ENCODE data around the gene GRID1. TPM values are rescaled to one million over a fixed set of nuclear protein-coding genes. Genes with fewer than 3 reads are reported as not detected.

Gene GRID1
- total RNA-seq, 1 donor from 2014 or later, result 1.4 TPM

DNA sequence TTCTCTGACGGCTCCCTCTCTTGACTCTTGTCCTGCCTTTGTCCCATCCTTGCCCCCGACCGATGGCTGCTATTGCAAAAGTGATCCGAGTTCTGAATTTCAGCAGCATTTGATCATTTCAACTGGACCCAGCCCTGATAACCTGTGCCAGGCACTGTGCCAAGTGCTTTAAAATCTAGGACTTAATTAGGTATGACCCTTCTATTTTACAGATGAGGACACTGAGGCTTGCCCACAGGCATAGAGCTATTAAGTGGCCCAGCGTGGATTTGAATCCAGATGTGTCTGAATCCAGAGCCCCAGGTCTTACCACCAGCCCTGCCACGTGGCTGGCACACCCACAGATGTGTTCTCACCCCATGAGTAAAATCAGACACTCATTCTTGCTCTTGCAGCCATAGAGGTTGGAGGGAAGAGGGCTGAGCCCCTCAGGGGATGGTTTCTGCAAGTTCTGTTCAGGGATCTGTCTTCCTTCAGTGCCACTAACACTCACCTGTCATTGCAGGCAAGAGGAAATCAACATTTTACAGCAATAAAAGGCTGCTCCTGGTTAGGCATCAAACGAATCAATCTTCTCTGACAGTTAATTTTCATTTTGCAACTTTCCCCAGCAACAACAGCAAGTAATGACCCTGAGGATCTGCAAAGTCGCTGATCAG, 101.2 kb downstream of the GRID1 start:
- DNase-seq, result no peak

GRCh38 chr10:86264481-86265231, 101.9 kb downstream of the GRID1 start:
- DNase-seq, result no peak

DNA sequence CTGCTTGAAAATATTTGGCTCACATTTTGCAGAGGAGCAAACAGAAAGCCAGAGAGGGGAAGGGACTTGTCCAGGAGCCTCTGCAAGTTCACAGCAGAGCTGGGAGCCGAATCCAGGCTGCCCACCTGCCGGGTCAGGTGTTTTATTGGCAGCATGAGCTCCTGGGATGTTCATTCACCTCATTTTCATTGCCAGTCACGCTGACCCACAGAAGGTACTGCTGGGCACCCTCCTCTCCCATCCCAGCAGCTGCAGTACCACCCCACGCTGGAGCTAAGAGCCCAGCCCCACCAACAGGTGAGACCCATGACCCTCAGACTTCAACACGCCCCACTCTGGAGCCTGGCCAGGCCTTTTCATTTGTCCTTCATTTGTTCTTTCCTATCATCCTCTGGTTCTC, 102.7 kb downstream of the GRID1 start:
- DNase-seq, result no peak

- no peak for DNase-seq
Measured at GRCh38 chr10:86263209-86263608, 103.4 kb downstream of the GRID1 start.

GRCh38 chr10:86262688-86263181, 103.9 kb downstream of the GRID1 start:
- peak; percentile 27 for DNase-seq

DNA sequence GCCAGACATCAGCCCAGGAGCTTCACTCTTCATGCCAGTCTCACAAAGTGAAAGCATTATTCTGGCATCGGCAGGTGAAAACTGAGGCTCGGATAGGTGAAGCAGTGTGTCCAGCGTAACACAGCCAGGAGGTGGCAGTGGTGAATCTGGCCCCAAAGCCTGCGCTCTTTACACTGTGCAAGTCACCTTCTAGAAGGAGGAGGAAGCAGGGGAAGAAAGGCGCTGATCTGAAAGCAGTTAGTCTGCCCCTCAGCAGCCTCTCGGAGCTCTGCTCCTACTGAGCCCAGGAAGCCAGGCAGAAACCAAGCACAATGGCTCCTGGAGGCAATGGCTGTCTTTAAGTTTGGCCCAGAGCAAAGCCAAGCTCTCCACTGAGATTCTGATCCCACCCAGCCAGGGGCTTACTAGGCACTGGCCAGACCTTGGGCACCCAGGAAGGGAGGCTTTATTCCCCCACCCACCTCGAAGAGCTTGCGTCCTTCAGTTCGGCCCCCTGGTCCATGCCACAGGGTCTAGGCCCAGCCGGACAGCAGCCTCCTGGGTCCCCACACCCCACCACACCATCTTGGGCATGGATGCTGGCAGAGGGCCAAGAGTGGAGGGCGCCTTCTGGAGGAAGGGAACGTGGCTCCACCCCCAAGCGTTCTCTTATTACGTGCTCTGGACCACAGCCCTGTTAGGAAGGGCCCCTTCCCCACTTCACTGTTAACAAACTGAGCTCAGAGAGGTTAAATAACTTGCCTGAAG, 104.5 kb downstream of the GRID1 start:
- DNase-seq, result peak; percentile 15

DNA sequence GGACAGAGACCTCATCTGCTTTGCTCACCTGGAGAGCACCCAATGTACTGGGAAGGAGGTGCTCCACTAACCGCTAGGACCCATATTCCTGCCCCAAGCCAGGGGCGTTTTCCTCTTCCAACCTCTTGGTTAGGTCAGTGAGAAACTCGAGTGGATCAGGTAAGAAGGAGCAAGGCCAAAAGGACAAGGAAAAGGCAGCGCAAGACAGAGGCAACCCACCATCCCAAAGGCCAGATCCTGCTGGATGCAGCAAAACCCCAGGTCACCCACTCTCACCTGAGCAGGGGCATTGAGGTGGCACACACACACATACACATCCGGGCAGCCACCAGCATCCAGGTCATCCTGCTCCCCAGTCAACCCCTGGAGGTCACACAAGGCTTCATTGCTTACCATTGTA, 105.1 kb downstream of the GRID1 start:
- no peak for DNase-seq

DNA sequence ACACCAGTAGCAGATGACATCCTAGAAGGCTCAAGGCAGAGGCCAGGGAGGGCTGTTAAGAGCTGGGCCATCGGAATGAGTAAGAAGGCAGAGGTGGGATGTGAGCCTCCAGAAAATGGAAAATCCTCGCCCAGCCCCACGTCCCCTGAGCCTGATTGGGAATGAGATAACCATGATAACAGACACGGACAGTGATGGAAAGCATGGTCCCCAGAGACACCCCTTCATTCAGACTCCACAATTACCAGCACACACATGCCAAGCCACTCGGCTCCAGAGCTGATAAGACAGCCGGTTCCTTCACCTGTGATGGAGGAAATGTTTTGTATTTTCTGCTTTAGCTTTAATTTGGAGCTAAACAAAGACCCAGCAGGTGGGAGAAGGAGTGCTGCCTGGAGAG, 106.0 kb downstream of the GRID1 start:
- no peak for DNase-seq

DNA sequence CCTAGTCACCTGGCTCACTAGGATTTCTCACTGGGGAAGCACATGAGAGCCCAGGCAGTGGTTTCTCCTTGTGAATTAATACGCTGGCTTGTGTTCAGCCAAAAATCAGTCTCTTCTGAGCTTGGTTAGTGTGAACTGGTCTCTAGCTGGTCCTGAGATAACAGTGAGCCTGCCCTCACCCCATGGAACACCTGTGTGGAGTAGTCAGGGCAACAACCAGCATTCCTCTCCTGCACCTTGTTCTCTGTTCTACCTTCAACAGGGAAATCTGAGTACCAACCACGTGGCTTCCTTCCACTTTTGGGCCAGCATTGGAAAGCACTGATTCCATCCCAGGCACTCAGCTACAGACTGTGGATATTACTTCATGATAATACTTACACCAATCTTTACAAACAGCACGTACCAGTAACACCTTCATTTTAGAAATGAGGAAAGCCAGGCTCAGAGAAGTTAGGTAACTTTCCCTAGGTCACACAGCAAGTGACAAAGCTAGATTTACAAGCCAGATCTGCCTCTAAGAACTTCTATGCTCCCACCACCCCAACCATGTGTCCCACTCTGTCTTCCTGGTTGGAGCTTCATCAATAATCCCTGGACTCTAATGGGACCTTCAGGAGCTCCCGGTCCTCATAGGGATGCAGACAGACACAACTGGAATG, 106.6 kb downstream of the GRID1 start:
- DNase-seq, result no peak

DNA sequence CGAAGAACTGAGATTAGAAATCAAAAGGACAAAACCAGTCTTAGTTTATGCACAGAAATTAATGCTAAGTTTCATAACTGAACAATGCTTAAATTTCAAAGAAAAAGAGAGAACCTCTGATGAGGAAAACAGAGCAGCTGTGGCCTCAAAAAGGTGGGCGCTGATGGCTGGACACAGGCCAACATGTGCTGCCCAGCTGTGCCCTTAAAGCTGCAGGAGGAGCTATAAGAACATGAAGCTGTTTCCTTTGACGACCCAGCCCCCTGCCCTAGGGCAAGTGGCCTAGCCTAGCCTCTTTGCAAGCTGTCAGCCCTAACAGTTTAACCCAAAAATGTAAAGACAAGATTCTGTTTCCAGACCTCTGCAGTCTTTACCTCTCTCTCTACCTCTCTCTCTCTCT, 107.7 kb downstream of the GRID1 start:
- peak; percentile 29 for DNase-seq

GRCh38 chr10:86258499-86258898, 108.1 kb downstream of the GRID1 start:
- peak; percentile 18 for DNase-seq

- DNase-seq, result no peak
Measured at GRCh38 chr10:86257683-86258082, 108.9 kb downstream of the GRID1 start.

GRCh38 chr10:86256690-86257315, 109.8 kb downstream of the GRID1 start:
- no peak for DNase-seq

DNA sequence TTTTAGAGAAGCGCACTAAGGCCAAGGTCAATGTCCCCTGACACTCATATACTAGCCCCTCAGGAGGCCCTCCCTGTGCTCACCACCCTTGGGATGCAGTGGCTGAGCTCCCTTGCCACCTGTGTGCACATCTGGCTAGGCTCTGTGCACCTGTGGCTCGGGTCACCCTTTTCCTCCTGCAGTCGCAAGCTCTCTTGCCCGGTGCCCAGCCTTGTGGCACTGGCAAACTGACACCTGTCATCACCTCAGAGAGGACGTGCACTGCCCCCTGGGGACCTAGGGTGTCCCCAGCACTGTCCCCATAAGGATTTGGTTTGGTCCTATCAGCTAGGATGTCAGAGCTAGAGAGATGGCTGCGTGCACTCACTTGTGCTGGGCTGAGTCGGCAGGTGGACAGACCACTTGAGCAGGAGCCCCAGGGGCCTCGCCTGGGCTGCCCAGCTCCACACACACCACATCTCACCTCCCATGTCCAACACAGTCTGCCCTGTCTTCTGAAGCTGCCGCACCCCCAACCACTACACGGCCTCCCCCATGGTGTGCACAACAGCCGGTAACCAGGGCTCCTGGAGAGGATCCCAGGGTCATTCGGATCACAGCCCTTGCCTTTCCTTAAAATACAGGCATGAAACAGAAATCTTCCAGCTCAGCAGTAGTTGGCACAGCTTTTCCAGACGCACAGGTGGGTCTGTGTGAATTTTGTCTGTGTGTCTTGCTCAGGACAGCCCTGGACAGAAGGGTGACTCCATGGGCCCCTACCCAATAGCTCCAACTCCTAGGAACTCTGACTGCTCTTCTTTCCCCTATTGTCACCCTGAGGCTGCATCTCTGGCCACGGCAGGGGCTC, 111.0 kb downstream of the GRID1 start:
- DNase-seq, result no peak

GRCh38 chr10:86254526-86255174, 111.9 kb downstream of the GRID1 start:
- DNase-seq, result peak; percentile 27

DNA sequence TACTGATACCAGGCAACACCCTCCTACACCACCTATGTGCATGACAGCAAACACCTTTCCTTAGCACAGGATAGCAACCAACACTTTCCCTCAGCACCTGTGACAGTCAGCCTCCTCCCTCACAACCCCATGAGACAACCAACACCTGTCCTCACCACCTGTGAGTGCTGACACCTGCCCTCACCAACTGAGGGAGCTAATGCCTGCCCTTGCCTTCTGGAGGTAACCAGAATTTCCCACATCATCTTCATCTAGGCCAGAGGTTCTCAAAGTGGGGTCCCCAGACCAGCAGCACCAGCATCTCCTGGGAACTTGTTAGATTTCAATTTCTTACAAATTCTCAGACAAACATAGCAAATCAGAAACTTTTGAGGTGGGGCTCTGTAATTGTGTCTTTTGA, 112.5 kb downstream of the GRID1 start:
- no peak for DNase-seq

DNA sequence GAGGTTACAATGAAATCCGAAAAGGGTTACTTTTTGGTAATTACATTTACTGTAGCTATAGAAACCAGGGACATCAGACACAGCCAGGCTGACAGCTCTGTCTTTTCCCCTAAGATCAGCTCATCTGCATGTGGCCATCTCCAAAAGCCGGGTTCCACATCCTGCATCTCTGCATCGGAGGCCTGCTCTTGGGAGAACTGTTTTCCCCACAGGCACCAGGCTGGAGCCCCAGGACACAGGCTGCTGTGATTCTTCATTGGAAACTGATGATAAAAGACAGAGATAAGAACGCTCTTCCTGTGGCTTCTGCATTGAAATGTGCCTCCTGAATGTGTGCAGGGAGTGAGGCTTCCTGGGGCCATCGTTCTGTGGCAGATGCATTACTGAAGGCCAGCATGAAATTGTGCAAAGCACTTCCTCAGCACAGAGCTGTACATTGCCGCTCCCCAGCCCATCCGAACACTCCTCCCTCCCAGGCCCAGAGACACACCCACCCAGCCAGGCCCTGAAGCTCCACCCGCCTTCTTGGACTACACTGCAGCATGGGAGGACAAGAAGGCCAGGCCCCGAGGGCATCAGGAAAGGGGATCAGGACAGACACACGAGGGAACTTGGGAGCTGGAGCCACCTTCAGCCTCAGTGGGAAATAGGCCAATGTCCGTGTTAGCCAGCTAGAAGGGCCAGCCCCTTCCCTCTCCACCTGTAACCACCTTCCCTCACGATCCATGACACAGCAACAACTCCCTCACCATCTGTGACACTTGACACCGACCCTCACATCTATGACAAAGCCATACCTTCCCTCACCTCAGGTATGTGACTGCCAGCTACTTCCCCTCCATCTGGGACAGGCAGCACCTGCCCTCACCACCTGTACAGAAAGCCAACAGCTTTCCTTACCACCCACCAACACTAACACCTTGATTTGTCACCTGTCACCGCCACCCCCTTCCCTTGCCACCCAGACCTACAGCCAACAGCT, 113.2 kb downstream of the GRID1 start:
- DNase-seq, result peak; percentile 30

DNA sequence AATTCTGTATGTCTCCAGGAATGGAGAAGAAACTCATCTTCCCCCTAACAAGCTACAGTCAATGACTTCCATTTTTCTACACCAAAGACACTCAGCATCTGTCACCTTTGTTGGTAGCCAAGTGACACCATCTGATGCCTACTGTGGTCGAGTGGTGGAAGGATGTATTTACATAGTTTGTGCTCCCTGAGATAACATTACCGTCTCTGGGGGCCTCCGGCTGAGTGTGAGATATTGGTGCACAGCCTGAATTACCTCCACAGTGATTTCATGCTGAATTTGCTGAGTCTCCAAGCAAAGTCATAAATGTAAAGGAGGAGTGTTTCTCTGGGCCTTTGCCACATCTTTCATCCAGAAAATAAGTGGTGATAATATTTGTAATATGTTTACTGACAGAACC, 114.0 kb downstream of the GRID1 start:
- DNase-seq, result peak; percentile 35

- DNase-seq, result no peak
Measured at GRCh38 chr10:86252079-86252478, 114.5 kb downstream of the GRID1 start.
